PC-3 (cell line): ENCODE measurements around the gene CPSF4L. TPM values are rescaled to one million over a fixed set of nuclear protein-coding genes. Genes with fewer than 3 reads are reported as not detected.

Experiments used
- ATAC-seq: fragments of 200-7000 bp; cut with Tn5 transposase; 2 replicates; pipeline ENCODE4 v1.9.1; 2020; ENCODE audit warnings: mild to moderate bottlenecking, moderate library complexity
- BruUV-seq: library from RNA; stranded (reverse); fragments of 400-500 nt; replicated peaks from 2 replicates; lab custom pipeline; 2021; lab: Mats Ljungman, UMichigan
- CTCF ChIA-PET: fragments of 300-600 bp; sonication (Branson Sonifier 250); formaldehyde crosslinking; loops from one replicate; lab custom pipeline; 2022; ENCODE audit warnings: antibody characterized with exemption; lab: Charles Lee
- POLR2A ChIA-PET: fragments of 300-600 bp; sonication (Branson Sonifier 250); formaldehyde crosslinking; loops from one replicate; lab custom pipeline; 2022; ENCODE audit warnings: antibody characterized with exemption; ENCODE audit not compliant: unreplicated experiment; lab: Charles Lee
- DNase-seq: peaks from one replicate; pipeline ENCODE4 v3.0.0-alpha.2; 2015
- H2AFZ ChIP-seq: fragments of 300-600 bp; sonication (generic); 2 replicates; pipeline ENCODE4 v1.6.0; 2016; ENCODE audit warnings: antibody characterized with exemption, low read length
- H3F3A ChIP-seq: fragments of 300-600 bp; sonication (generic); one replicate; pipeline ENCODE4 v1.6.0; 2017; ENCODE audit warnings: antibody characterized with exemption, low read length, control low read depth, mild to moderate bottlenecking; ENCODE audit not compliant: unreplicated experiment
- H3K27ac ChIP-seq: fragments of 300-600 bp; sonication (generic); 2 replicates; pipeline ENCODE4 v1.5.1; 2016; ENCODE audit warnings: mild to moderate bottlenecking, low read length
- H3K27me3 ChIP-seq: fragments of 300-600 bp; sonication (generic); 2 replicates; pipeline ENCODE4 v1.6.1; 2016; ENCODE audit warnings: low read length, mixed read lengths
- H3K36me3 ChIP-seq: fragments of 300-600 bp; sonication (generic); 2 replicates; pipeline ENCODE4 v1.6.1; 2016; ENCODE audit warnings: low read depth, mixed run types, low read length, mixed read lengths
- H3K4me1 ChIP-seq: fragments of 300-600 bp; sonication (generic); 2 replicates; pipeline ENCODE4 v1.5.1; 2016; ENCODE audit warnings: low read length; ENCODE audit not compliant: insufficient read depth
- H3K4me2 ChIP-seq: fragments of 300-600 bp; sonication (generic); 2 replicates; pipeline ENCODE4 v1.6.0; 2016; ENCODE audit warnings: low read length
- H3K4me3 ChIP-seq: fragments of 300-600 bp; sonication (generic); 2 replicates; pipeline ENCODE4 v1.5.1; 2016; ENCODE audit warnings: mild to moderate bottlenecking, low read length, mixed read lengths
- H3K79me2 ChIP-seq: fragments of 300-600 bp; sonication (generic); 2 replicates; pipeline ENCODE4 v1.6.1; 2017; ENCODE audit warnings: low read length, mixed read lengths
- H3K9ac ChIP-seq: fragments of 300-600 bp; sonication (generic); 2 replicates; pipeline ENCODE4 v1.6.0; 2016; ENCODE audit warnings: mild to moderate bottlenecking, low read length
- H3K9me2 ChIP-seq: fragments of 300-600 bp; sonication (generic); replicated peaks from 2 replicates; pipeline ENCODE4 v1.6.1; 2016; ENCODE audit warnings: mixed run types, low read length, mixed read lengths
- H3K9me3 ChIP-seq: fragments of 300-600 bp; sonication (generic); 2 replicates; pipeline ENCODE4 v1.6.1; 2016; ENCODE audit warnings: low read length, mixed read lengths
- H4K20me1 ChIP-seq: fragments of 300-600 bp; sonication (generic); 2 replicates; pipeline ENCODE4 v1.6.1; 2016; ENCODE audit warnings: low read length, mixed read lengths
- EZH2 ChIP-seq: fragments of 300-600 bp; sonication (generic); IDR thresholded peaks from one replicate; pipeline ENCODE4 v1.6.1; 2017; ENCODE audit warnings: antibody characterized with exemption, mild to moderate bottlenecking, low read length; ENCODE audit not compliant: unreplicated experiment
- EZH2phosphoT487 ChIP-seq: fragments of 300-600 bp; sonication (generic); IDR thresholded peaks from 2 replicates; pipeline ENCODE4 v1.6.1; 2018; ENCODE audit warnings: mild to moderate bottlenecking, antibody characterized with exemption, low read length, borderline replicate concordance
- intact Hi-C: fragments of 100-400 bp; cut with micrococcal nuclease; formaldehyde crosslinking; loops from 2 replicates; pipeline ENCODE4 v1.9.0; 2023
- total RNA-seq: library from RNA; depleted of rRNA; stranded (reverse); fragments of >200 nt; gene quantifications from 2 replicates; pipeline ENCODE4 v1.2.3, GENCODE V29; 2014
- TF ChIP-seq, protein P1 (sequence below): fragments of 300-600 bp; sonication (generic); conservative IDR thresholded peaks from 2 replicates; pipeline ENCODE4 v1.5.1; 2017; ENCODE audit warnings: antibody characterized with exemption, low read depth, mild to moderate bottlenecking, low read length

The CPSF4L gene
- total RNA-seq, 1 experiment from 2014 or later: not detected

DNA sequence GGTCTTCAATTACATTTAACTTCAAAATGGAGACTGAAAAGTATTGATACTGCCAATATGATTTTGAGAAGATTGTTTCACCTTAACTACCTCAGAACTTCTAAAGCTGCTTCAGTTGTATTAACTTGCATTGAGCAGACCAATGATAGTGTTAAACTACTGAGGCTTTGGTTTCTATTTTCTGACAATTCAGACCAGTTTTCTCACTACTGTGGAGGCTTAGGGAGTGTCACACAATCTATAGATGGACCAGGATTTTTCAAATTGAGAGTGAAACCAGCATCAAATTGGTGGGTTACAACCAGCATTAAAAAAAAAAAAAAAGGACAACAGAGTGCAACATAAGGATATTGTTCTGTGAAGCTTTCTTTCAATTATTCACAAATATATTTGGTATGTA is 47.7 kb downstream of the CPSF4L start:
- intact Hi-C loops: no loop called here
- Histone ChIP-seq H3F3A (no peaks in the 10 kb centered on the region), H3K9me3 (no peaks in the 10 kb centered on the region), H3K4me2 (no peak overlapping the region), H4K20me1 (peaks cover 8% of the 10 kb centered on the region; the same call in 1 of the 2 replicates), H3K9me2 (no peaks in the 10 kb centered on the region), H3K27me3 (no peaks in the 10 kb centered on the region), H3K27ac (no peak overlapping the region), H3K79me2 (peaks cover 16% of the 10 kb centered on the region; the same call in 1 of the 2 replicates), H3K9ac (no peak overlapping the region), H2AFZ (no peak overlapping the region), H3K4me3 (no peak overlapping the region), H3K36me3 (peaks cover 15% of the 10 kb centered on the region), H3K4me1 (peaks cover 5% of the 10 kb centered on the region; the same call in 1 of the 2 replicates)
- ChIA-PET POLR2A (interaction anchor here (0.7 kb wide), 1 partner anchor 14 kb away, joined by 3 read pairs; no protein-coding TSS in a partner anchor), CTCF (no interaction called here)
- no peak for TF ChIP-seq EZH2
- no peak for TF ChIP-seq EZH2phosphoT487
- TF ChIP-seq, protein P1, sequence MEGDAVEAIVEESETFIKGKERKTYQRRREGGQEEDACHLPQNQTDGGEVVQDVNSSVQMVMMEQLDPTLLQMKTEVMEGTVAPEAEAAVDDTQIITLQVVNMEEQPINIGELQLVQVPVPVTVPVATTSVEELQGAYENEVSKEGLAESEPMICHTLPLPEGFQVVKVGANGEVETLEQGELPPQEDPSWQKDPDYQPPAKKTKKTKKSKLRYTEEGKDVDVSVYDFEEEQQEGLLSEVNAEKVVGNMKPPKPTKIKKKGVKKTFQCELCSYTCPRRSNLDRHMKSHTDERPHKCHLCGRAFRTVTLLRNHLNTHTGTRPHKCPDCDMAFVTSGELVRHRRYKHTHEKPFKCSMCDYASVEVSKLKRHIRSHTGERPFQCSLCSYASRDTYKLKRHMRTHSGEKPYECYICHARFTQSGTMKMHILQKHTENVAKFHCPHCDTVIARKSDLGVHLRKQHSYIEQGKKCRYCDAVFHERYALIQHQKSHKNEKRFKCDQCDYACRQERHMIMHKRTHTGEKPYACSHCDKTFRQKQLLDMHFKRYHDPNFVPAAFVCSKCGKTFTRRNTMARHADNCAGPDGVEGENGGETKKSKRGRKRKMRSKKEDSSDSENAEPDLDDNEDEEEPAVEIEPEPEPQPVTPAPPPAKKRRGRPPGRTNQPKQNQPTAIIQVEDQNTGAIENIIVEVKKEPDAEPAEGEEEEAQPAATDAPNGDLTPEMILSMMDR: no peak
- BruUV-seq: no TSS peak
- no peak for ATAC-seq
- no peak for DNase-seq

DNA sequence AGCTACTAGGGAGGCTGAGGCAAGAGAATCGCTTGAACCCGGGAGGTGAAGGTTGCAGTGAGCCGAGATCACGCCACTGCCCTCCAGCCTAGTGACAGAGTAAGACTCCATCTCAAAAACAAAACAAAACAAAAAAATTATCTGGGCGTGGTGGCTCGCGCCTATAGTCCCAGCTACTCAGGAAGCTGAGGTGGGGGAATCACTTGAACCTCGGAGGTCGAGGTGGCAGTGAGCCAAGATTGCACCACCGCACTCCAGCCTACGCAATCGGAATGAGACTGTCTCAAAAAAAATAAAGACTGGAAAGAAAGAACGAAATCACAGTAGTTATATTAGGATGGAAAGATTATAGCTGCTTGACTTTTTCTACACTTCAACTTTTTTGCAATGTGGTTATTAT is 49.9 kb downstream of the CPSF4L start:
- H3K9me2 ChIP-seq: no peaks in the 10 kb centered on the region
- ChIA-PET CTCF (interaction anchor here (1.3 kb wide), 1 partner anchor 148 kb away, joined by 3 read pairs; no protein-coding TSS in a partner anchor), POLR2A (no interaction called here)
- no TSS peak for BruUV-seq
- no peak overlapping the region for H3K4me3 ChIP-seq
- no peak for TF ChIP-seq EZH2phosphoT487
- no peak for TF ChIP-seq EZH2
- TF ChIP-seq, protein P1: no peak
- no peak overlapping the region for H3K9ac ChIP-seq
- DNase-seq (no peak), ATAC-seq (no peak)
- no peaks in the 10 kb centered on the region for H3F3A ChIP-seq
- H3K9me3 ChIP-seq: no peaks in the 10 kb centered on the region
- H3K4me1 ChIP-seq: peaks cover 5% of the 10 kb centered on the region; the same call in 1 of the 2 replicates
- intact Hi-C loops: no loop called here
- no peak overlapping the region for H2AFZ ChIP-seq
- H3K27me3 ChIP-seq: no peaks in the 10 kb centered on the region
- peaks cover 16% of the 10 kb centered on the region; the same call in 1 of the 2 replicates for H3K79me2 ChIP-seq
- H3K27ac ChIP-seq: no peak overlapping the region
- H3K36me3 ChIP-seq: peaks cover 34% of the 10 kb centered on the region
- no peak overlapping the region for H3K4me2 ChIP-seq
- peaks cover 8% of the 10 kb centered on the region; the same call in 1 of the 2 replicates for H4K20me1 ChIP-seq

DNA sequence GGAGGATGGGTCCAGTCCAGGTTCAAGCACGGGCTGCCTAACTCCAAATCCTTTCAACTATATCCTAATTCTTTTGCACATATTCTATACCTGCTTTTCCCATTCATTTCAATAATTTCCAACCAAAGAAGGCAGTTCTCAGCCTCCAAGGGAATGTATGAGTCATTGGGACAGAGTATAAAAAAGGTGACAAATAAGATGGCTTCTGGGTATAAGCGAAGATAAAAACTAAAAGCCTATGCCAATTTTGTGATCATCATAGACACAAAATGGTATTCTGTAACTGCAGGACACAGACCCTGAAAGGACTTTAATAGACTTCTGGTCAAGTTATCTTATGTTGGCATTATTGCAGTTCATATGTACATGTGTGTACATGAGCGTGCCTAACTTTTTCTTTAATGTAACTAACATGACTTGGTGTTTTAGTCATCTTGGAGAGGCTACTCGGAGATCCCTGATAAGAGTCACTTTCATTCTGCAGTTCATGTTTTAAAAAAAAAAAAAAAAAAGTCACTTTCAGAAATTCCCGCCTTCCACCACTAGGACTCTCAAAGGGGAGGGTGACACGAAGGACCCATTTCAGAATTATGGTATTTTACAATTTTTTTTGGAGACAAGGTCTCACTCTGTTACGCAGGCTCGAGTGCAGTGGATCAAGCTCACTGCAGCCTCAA is 51.5 kb downstream of the CPSF4L start:
- intact Hi-C loops: no loop called here
- Histone ChIP-seq H3K27me3 (no peaks in the 10 kb centered on the region), H3K27ac (no peak overlapping the region), H4K20me1 (peaks cover 8% of the 10 kb centered on the region; the same call in 1 of the 2 replicates), H3K9me2 (no peaks in the 10 kb centered on the region), H3F3A (no peaks in the 10 kb centered on the region), H3K4me2 (no peak overlapping the region), H2AFZ (no peak overlapping the region), H3K36me3 (peaks cover 50% of the 10 kb centered on the region), H3K4me3 (no peak overlapping the region), H3K79me2 (peaks cover 16% of the 10 kb centered on the region; the same call in 1 of the 2 replicates), H3K4me1 (peaks cover 5% of the 10 kb centered on the region; the same call in 1 of the 2 replicates), H3K9me3 (no peaks in the 10 kb centered on the region), H3K9ac (no peak overlapping the region)
- peak; percentile 48 for DNase-seq
- CTCF ChIA-PET: interaction anchor here (0.6 kb wide), 1 partner anchor 17 kb away, joined by 4 read pairs; no protein-coding TSS in a partner anchor
- POLR2A ChIA-PET: no interaction called here
- ATAC-seq: no peak
- TF ChIP-seq, protein P1: peak; percentile 62
- no peak for TF ChIP-seq EZH2
- TF ChIP-seq EZH2phosphoT487: no peak
- BruUV-seq: no TSS peak
